ENCODE data around the gene RAB26.

DNA sequence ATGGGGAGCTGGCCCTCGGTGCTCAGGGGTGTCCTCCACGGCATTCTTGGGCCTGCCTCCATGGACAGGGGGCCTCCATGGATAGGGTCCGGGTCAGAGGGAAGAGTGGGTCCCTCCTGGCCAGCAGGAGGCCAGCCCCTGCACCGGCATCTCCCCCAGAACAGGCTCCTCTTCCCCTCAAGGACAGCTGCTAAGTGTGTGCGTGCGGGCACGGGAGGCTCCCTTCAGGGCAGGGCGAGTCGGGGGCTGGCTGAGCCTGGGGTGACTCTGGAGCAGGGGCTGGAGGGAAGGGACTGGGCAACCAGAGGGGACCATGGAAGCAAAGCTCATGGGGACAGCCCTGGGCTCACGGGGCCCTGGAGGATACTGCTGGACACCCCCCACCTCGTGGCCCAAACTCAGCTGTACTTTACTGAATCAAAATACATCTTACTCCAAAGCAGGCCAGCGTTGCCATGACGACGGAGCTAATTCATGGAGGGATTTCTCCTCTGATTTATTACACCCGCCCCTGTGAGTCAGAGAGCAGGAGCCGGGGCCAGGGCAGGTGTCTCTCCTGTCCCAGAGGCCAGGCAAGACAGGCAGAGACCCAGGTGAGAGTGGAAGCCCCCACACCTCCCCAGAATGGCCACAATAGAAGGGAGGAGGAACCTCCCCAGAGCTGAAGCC lies 45.9 kb downstream of the RAB26 start:
- TF ChIP-seq, protein P1, sequence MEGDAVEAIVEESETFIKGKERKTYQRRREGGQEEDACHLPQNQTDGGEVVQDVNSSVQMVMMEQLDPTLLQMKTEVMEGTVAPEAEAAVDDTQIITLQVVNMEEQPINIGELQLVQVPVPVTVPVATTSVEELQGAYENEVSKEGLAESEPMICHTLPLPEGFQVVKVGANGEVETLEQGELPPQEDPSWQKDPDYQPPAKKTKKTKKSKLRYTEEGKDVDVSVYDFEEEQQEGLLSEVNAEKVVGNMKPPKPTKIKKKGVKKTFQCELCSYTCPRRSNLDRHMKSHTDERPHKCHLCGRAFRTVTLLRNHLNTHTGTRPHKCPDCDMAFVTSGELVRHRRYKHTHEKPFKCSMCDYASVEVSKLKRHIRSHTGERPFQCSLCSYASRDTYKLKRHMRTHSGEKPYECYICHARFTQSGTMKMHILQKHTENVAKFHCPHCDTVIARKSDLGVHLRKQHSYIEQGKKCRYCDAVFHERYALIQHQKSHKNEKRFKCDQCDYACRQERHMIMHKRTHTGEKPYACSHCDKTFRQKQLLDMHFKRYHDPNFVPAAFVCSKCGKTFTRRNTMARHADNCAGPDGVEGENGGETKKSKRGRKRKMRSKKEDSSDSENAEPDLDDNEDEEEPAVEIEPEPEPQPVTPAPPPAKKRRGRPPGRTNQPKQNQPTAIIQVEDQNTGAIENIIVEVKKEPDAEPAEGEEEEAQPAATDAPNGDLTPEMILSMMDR (IDR thresholded peaks at IDR 0.05; ENCODE audit: low read length) = no peak
- no peak for TF ChIP-seq EZH2 (optimal IDR thresholded peaks at IDR 0.05; ENCODE audit: low read depth, low read length)
